Keratinocyte (primary cell): ENCODE measurements around the gene C1QTNF5. TPM values are rescaled to one million over a fixed set of nuclear protein-coding genes. Genes with fewer than 3 reads are reported as not detected.

ENCODE experiments used
- DNase-seq: peaks from one replicate; pipeline ENCODE4 v3.0.0-alpha.2; 2011; ENCODE audit warnings: low read depth, missing footprints, low spot score
- FAIRE-seq: peaks from 2 replicates; lab custom pipeline; 2011; peaks lifted over from hg19 to GRCh38; lab: Jason Lieb, UNC
- H2AFZ ChIP-seq: 2 replicates; pipeline ENCODE4 v1.6.0; 2012; ENCODE audit warnings: low read length, control low read depth, inconsistent platforms; ENCODE audit not compliant: control insufficient read depth
- H3K27ac ChIP-seq: 2 replicates; pipeline ENCODE4 v1.5.1; 2011; ENCODE audit warnings: low read length; ENCODE audit not compliant: control insufficient read depth, insufficient read depth
- H3K27me3 ChIP-seq: 3 replicates; pipeline ENCODE4 v1.6.0; 2011; ENCODE audit warnings: low read length; ENCODE audit not compliant: control insufficient read depth, insufficient read depth; ENCODE audit errors: extremely low read depth
- H3K36me3 ChIP-seq, 2 experiments: 2 replicates in 1 of 2; 3 replicates in 1 of 2; pipeline ENCODE4 v1.5.1; 2011; ENCODE audit warnings: low read length in 2 of 2, mild to moderate bottlenecking in 1 of 2; ENCODE audit not compliant: control insufficient read depth in 2 of 2, insufficient read depth in 2 of 2; ENCODE audit errors: extremely low read depth in 1 of 2
- H3K4me1 ChIP-seq: 3 replicates; pipeline ENCODE4 v1.5.1; 2011; ENCODE audit warnings: low read length; ENCODE audit not compliant: control insufficient read depth, insufficient read depth; ENCODE audit errors: extremely low read depth
- H3K4me2 ChIP-seq: 3 replicates; pipeline ENCODE4 v1.6.0; 2011; ENCODE audit warnings: low read depth, low read length; ENCODE audit not compliant: control insufficient read depth, insufficient read depth; ENCODE audit errors: extremely low read depth
- H3K4me3 ChIP-seq, 3 experiments: fragments of 200-600 bp in 1 of 3; sonication (generic) in 1 of 3; 2 replicates in 2 of 3; 3 replicates in 1 of 3; pipeline ENCODE4 v1.5.1; 2011 to 2016; ENCODE audit warnings: low read length in 3 of 3, mild to moderate bottlenecking in 3 of 3, control low read depth in 2 of 3, inconsistent platforms in 1 of 3, low read depth in 1 of 3, mixed read lengths in 1 of 3, mixed run types in 1 of 3, moderate library complexity in 1 of 3; ENCODE audit not compliant: control insufficient read depth in 2 of 3, insufficient read depth in 2 of 3; ENCODE audit errors: extremely low read depth in 1 of 3
- H3K79me2 ChIP-seq: 2 replicates; pipeline ENCODE4 v1.6.0; 2012; ENCODE audit warnings: low read length; ENCODE audit not compliant: control insufficient read depth, insufficient read depth
- H3K9ac ChIP-seq: 3 replicates; pipeline ENCODE4 v1.6.0; 2011; ENCODE audit warnings: low read length; ENCODE audit not compliant: control insufficient read depth, insufficient read depth; ENCODE audit errors: extremely low read depth
- H3K9me1 ChIP-seq: 3 replicates; pipeline ENCODE4 v1.6.0; 2011; ENCODE audit warnings: low read length; ENCODE audit not compliant: control insufficient read depth, insufficient read depth; ENCODE audit errors: extremely low read depth
- H3K9me3 ChIP-seq: 2 replicates; pipeline ENCODE4 v1.5.1; 2012; ENCODE audit warnings: low read depth, low read length; ENCODE audit not compliant: control insufficient read depth
- H4K20me1 ChIP-seq: 3 replicates; pipeline ENCODE4 v1.6.0; 2011; ENCODE audit warnings: low read length; ENCODE audit not compliant: control insufficient read depth, insufficient read depth; ENCODE audit errors: extremely low read depth
- EZH2 ChIP-seq: IDR thresholded peaks from one replicate; pipeline ENCODE4 v1.6.1; 2012; ENCODE audit warnings: inconsistent platforms, mild to moderate bottlenecking, low read length, moderate library complexity
- dilution Hi-C: fragments of 300-500 bp; cut with MboI; formaldehyde crosslinking; loops from one replicate; pipeline ENCODE4 v1.7.0; 2020; ENCODE audit warnings: low sequenced_read_pairs; ENCODE audit not compliant: extremely low pct_ligation_motif_present
- polyA plus RNA-seq, 5 experiments: library from polyadenylated mRNA; depleted of rRNA in 3 of 5; stranded (reverse) in 3 of 5; stranded (forward) in 1 of 5; unstranded in 1 of 5; fragments of >200 nt; gene quantifications; 1 replicate in 1 of 5; 2 replicates in 3 of 5; 3 replicates in 1 of 5; pipeline versions ENCODE4 v1.2.1 to v1.2.3, GENCODE V29; 2011 to 2012; ENCODE audit warnings: missing spikeins in 2 of 5, low read depth in 1 of 5, low replicate concordance in 1 of 5
- TF ChIP-seq, protein P1 (sequence below), 3 experiments: IDR thresholded peaks in 1 of 3; conservative IDR thresholded peaks in 1 of 3; optimal IDR thresholded peaks in 1 of 3; 2 replicates in 2 of 3; 3 replicates in 1 of 3; pipeline versions ENCODE3 to v1.5.1; 2011; ENCODE audit warnings: low read length in 3 of 3, mild to moderate bottlenecking in 3 of 3, moderate library complexity in 2 of 3, control low read depth in 1 of 3, inconsistent platforms in 1 of 3; ENCODE audit not compliant: insufficient read depth in 2 of 3; ENCODE audit errors: extremely low read depth in 1 of 3

The C1QTNF5 gene
- polyA plus RNA-seq, 1 donor (not counting 4 experiments of a cell fraction or from before 2014, with no cell fraction given): not detected

DNA sequence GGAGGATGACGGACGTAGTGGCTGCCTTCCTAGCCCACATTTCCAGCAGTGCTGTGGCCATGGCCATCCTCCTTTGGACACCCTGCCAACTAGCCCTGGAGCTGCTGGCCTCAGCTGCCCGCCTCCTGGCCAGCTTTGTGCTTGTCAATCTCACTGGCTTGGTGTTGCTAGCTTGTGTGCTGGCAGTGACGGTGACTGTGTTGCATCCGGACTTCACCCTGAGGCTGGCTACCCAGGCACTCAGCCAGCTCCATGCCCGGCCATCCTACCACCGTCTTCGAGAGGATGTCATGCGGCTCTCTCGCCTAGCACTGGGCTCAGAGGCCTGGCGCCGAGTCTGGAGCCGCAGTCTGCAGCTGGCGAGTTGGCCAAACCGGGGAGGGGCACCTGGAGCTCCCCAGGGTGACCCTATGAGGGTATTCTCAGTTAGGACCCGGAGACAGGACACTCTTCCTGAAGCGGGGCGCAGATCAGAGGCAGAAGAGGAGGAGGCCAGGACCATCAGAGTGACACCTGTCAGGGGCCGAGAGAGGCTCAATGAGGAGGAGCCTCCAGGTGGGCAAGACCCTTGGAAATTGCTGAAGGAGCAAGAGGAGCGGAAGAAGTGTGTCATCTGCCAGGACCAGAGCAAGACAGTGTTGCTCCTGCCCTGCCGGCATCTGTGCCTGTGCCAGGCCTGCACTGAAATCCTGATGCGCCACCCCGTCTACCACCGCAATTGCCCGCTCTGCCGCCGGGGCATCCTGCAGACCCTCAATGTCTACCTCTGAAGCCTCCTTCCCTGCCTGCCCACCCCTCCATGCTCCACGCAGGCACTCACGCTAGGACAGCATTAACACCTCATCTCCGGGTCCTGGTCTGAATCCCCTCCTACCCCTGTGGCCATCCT is 4.8 kb downstream of the C1QTNF5 start:
- DNase-seq (no peak), FAIRE-seq (no peak)
- Histone ChIP-seq H3K9ac (peak overlapping the region; percentile 91), H4K20me1 (peaks cover 3% of the 10 kb centered on the region), H3K36me3 (peaks cover 4 to 14% of the 10 kb centered on the region in 2 experiments), H3K27ac (no peak overlapping the region), H3K27me3 (peaks cover 19% of the 10 kb centered on the region), H3K9me1 (no peaks in the 10 kb centered on the region), H3K9me3 (no peaks in the 10 kb centered on the region), H3K79me2 (peaks cover 26% of the 10 kb centered on the region), H2AFZ (no peak overlapping the region), H3K4me2 (peak overlapping the region; percentile 99), H3K4me3 (peak overlapping the region in 1 of 3 experiments; percentile 96), H3K4me1 (peaks cover 19% of the 10 kb centered on the region)
- TF ChIP-seq, protein P1, sequence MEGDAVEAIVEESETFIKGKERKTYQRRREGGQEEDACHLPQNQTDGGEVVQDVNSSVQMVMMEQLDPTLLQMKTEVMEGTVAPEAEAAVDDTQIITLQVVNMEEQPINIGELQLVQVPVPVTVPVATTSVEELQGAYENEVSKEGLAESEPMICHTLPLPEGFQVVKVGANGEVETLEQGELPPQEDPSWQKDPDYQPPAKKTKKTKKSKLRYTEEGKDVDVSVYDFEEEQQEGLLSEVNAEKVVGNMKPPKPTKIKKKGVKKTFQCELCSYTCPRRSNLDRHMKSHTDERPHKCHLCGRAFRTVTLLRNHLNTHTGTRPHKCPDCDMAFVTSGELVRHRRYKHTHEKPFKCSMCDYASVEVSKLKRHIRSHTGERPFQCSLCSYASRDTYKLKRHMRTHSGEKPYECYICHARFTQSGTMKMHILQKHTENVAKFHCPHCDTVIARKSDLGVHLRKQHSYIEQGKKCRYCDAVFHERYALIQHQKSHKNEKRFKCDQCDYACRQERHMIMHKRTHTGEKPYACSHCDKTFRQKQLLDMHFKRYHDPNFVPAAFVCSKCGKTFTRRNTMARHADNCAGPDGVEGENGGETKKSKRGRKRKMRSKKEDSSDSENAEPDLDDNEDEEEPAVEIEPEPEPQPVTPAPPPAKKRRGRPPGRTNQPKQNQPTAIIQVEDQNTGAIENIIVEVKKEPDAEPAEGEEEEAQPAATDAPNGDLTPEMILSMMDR (optimal IDR thresholded peaks at IDR 0.05 in 1 of 3, IDR thresholded peaks at IDR 0.05 in 1 of 3, conservative IDR thresholded peaks at IDR 0.05 in 1 of 3; ENCODE audit: extremely low read depth in 1 of 3, insufficient read depth in 2 of 3, low read length in 3 of 3): no peak
- no peak for TF ChIP-seq EZH2
- dilution Hi-C loops: no loop called here

DNA sequence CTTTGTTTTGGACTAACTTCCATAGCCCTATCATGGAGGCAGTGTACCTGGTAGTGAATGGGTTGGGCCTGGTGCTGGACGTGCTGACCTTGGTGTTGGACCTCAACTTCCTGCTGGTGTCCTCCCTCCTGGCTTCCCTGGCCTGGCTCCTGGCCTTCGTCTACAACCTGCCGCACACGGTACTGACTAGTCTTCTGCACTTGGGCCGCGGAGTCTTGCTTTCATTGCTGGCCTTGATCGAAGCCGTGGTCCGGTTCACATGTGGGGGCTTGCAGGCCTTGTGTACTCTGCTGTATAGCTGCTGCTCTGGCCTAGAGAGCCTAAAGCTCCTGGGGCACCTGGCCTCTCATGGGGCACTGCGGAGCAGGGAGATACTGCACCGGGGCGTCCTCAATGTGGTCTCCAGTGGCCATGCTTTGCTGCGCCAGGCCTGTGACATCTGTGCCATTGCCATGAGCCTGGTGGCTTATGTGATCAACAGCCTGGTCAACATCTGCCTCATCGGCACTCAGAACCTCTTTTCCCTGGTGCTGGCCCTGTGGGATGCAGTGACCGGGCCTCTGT is 5.5 kb downstream of the C1QTNF5 start:
- dilution Hi-C loops: no loop called here
- no peak overlapping the region for H2AFZ ChIP-seq

More for the DNA sequence above, 5.5 kb downstream of the C1QTNF5 start:
- Histone ChIP-seq H3K79me2 (peaks cover 26% of the 10 kb centered on the region), H3K4me3 (peak overlapping the region; percentile 83 to 97 (median 96)), H3K4me2 (peak overlapping the region; percentile 99), H3K27ac (peak overlapping the region; percentile 87), H3K27me3 (peaks cover 12% of the 10 kb centered on the region), H3K9me1 (no peaks in the 10 kb centered on the region), H3K9ac (peak overlapping the region; percentile 91), H4K20me1 (peaks cover 3% of the 10 kb centered on the region), H3K9me3 (no peaks in the 10 kb centered on the region), H3K4me1 (peaks cover 19% of the 10 kb centered on the region), H3K36me3 (peaks cover 4 to 14% of the 10 kb centered on the region in 2 experiments)
- DNase-seq: no peak
- no peak for TF ChIP-seq EZH2
- TF ChIP-seq, protein P1 (optimal IDR thresholded peaks at IDR 0.05 in 1 of 3, IDR thresholded peaks at IDR 0.05 in 1 of 3, conservative IDR thresholded peaks at IDR 0.05 in 1 of 3; ENCODE audit: extremely low read depth in 1 of 3, insufficient read depth in 2 of 3, low read length in 3 of 3): no peak
- FAIRE-seq: no peak
